Inflammatory macrophage (primary cell): Measurements from ENCODE around the gene MEGF6.

Experiments
- DNase-seq, 2 donors: peaks; one replicate each; pipeline ENCODE4 v3.0.0-alpha.2; 2020 to 2022

MEGF6 gene

DNA sequence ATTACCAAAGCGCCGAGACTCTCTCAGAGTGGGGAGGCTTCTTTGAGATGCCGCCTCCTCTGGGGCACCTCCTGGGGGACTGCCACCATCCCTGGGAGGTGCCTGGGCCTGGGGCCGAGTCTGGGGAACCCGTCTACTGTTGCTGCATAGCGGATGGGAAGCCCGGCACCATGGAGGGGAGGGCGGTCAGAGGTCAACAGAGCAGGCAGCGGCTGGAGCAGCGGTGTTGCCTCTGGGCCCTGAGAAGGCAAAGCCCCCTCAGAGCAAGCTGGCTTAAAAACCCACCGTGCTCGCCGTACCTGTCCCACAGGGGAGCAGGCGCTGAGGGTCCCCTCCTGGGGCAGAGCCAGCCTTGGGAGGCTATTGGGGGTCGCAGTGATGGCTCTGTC lies 94.8 kb downstream of the MEGF6 start:
- DNase-seq, result no peak

- no peak for DNase-seq
Observed at GRCh38 chr1:3515774-3516480, 95.4 kb downstream of the MEGF6 start.

GRCh38 chr1:3515272-3515671 lies 96.0 kb downstream of the MEGF6 start:
- DNase-seq, result no peak

GRCh38 chr1:3514404-3514803 lies 96.9 kb downstream of the MEGF6 start:
- no peak for DNase-seq

GRCh38 chr1:3511856-3512255 lies 99.5 kb downstream of the MEGF6 start:
- no peak for DNase-seq

DNA sequence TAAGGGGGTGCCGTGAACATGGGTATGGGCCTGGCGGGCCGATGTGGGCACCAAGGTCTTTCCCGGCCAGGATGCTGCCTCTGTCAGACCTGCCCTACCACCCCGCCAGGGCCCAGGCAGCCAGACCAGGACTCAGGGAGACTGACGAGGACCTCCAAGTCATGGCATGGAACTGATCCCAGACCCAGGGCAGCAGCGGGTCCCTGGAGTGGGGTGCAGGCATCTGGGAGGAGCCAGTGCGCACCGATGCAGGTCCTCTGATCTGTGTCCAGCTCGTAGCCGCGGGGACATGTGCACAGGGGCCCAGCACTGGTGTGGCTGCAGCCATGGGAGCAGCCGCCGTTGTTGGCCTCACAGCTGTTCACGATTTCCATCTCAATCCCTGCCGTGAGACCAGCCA lies 100.0 kb downstream of the MEGF6 start:
- no peak for DNase-seq

GRCh38 chr1:3510956-3511250 lies 100.4 kb downstream of the MEGF6 start:
- no peak for DNase-seq

DNA sequence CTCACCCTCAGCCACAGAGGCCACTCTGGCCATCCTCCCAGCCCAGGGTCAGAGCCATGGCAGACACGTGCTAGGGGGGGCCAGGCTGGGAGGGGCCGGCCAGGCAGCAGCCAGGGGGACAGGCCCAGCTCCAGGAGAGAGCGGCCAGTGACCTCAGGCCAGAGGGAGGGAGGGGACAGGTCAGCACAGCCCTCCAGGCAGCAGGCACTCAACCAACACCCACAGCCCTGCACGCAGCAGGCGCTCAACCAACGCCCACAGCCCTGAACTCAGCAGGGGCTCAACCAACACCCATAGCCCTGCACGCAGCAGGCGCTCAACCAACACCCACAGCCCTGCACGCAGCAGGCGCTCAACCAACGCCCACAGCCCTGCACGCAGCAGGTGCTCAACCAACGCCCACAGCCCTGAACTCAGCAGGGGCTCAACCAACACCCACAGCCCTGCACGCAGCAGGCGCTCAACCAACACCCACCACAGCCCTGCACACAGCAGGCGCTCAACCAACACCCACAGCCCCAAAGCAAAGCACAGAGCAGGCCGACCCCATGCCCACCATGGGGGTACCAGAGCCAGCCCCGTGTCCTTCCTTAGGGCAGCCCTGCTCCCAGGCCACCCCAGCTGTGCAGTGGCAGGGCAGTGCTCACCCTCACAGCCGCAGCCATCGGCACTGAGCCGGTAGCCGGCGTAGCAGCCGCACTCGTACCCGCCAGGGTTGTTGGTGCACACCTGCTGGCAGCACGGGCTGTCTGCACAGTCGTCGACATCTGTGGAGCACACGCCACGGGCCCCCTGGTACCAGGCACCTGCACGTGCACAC lies 101.0 kb downstream of the MEGF6 start:
- DNase-seq, result no peak

GRCh38 chr1:3509721-3510120 lies 101.6 kb downstream of the MEGF6 start:
- DNase-seq, result no peak

DNA sequence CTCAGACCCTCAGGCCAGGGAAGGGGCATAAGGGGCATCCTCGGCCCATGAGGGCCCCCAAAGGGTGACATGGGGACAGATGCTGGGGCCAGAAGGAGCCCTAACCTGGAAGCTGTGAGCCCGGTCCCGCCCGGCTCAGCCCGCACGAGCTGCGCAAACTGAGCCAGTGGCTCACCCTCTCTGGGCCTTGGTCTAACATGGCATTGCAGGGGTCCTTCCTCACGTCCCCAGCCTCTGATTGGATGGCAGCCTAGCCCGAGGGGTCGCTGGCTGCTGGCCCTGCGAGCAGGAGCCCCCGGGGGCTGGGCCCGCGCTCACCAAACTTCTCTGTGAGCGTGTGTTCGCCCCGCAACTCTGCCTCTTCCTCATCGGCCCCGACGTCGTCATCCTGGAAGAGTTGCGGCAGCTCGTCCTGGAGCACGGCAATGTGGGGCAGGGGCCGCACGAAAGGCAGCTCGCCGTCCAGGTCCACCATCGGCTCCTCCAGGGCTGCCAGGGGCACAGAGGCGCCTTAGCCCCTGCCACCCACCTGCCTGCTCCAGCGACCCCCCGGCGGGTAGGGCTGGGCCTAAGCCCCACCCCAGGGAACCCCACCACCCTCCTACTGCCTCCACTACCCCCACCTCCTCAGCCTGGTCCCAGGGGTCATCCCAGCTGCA lies 102.4 kb downstream of the MEGF6 start:
- no peak for DNase-seq

- no peak for DNase-seq
Observed at GRCh38 chr1:3507636-3508275, 103.6 kb downstream of the MEGF6 start.

DNA sequence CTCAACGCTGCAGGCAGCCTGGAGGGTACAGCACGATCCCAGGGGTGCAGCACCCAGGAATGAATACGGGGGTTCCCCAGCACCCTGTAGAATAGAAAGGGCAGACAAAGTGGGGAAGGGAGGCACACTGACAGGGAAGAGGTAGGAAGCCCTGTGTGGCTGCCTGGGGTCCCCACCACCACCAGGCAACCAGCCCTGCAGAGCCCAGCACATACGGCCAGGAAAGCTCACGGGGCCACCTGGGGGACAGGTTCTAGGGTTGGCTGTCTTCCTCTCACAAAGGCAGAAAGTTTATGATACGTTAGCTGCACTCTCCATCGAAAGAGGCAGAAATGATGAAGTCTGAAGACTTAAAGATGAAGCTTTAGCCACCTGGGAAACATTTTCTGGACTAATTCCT lies 104.4 kb downstream of the MEGF6 start:
- DNase-seq, result no peak

DNA sequence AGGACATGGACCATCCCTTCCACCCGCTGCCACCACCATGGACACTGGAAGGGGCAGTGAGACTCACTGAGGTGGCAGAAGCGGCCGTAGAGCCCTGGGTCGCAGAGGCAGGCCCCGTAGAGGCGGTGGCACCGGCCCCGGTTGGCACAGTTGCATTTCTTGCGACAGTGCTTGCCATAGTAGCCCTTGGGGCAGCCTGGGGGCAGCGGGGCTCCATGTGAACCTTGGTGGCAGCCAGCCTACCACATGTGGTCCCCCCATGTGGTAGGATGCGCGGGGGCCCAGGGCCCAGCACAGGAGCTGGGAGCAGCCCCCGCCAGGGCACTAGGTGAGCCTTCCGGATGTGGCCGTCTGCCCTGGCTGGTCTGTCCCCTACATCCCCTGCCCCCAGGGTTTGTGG lies 105.3 kb downstream of the MEGF6 start:
- DNase-seq, result no peak

DNA sequence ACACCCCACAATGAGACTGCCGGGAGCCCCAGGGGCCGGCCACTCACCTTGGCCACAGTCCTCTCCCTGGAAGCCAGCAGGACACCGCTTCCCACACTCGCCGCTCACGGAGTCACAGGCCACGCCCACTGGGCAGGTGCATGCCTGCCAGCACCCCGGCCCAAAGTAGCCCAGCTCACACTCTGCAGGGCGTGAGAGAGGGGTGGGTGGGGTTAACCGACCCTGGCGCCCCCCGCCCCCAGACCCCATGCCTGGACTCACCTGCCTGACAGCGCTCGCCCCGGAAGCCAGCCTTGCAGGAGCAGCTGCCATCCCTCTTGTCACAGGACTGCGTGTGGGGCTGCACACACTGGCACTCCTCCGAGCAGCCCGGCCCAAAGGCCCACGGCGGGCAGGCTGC lies 106.1 kb downstream of the MEGF6 start:
- no peak for DNase-seq

DNA sequence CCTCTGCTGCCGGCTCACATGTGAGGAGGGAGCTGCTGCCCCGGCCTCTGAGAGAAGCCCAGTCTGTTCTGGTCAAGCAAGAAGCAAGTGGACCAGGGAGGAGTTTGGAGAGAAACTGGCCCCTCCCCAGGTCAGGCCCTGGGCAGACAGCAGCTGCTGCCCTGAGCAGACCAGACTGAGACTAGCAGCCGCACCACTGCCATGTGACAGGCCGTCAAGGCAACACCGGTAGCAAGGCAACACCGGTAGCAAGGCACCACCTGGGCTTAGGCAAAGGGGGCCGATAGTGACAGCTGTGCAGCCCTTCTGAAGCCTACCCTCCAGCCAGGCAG lies 106.5 kb downstream of the MEGF6 start:
- no peak for DNase-seq

DNA sequence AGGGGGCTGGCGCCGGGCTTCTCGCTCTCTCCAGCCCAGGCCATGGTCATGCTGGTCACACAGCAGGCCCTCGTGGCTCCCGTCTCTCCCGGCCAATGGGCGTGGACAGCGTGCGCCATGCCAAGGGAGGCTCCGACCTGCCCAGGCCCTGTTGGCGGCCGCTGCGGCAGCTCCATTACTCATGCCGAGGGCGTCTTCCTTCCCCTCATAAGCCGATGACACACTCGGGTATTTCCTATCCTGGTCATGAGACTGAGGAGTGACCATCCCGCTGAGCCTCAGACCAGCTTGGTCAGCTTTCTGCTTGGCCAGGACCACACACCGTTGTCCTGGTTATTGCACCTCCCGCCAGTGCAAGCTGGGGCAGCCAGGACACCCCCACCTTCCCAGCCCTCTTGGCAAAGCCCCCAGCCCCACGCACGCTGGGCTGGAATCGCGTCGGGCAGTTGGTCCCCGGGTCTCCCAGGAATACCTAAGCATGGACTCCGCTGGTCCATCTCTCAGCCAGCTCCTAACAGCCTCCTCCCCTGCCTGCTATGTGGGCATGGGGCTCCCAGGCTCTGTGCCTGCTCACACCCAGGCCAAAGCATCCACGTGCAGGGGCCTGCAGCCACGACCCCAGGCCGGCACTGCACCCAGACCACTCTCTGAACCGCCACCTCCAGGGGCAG lies 107.0 kb downstream of the MEGF6 start:
- peak; percentile 44 to 76 for DNase-seq

- no peak for DNase-seq
Observed at GRCh38 chr1:3503525-3503886, 107.8 kb downstream of the MEGF6 start.

GRCh38 chr1:3502641-3503524 lies 108.4 kb downstream of the MEGF6 start:
- no peak for DNase-seq

DNA sequence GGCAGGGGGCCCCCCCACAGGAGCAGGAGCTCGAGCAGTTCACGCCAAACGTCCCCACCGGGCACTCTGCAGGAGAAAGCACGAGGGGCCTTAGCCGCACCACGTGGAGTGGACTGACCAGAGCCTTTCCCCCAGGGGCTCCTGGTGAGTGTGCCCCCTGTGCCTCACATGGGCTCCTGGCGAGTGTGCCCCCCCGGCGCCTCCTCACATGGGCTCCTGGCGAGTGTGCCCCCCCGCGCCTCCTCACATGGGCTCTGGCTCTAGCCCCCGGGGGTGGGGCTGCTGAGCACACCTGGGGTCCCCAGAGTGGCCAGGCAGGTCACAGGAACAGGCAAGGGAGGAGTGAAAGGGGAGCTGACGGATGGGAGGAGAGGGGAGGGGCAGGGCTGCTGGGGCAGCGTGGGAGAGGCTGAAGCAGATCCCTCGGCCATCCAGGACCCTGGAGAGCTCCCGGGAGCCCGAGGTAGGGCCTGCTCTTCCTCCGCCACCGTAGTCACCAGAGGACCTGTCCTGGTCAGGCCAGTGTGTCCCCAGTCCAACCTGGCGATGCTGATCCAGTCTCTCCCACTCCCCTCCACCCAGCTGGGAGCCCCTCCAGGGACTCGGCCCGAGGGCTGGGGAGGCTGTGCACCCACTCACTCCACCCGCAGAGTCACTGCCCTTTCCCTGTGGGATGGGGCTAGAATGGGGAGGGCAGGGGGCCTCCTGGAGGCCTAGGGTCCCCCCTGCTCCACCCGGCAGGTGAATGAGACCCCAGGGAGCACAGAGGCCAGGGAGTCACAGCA lies 109.3 kb downstream of the MEGF6 start:
- DNase-seq, result peak in 1 of 2 donors; percentile 8

DNA sequence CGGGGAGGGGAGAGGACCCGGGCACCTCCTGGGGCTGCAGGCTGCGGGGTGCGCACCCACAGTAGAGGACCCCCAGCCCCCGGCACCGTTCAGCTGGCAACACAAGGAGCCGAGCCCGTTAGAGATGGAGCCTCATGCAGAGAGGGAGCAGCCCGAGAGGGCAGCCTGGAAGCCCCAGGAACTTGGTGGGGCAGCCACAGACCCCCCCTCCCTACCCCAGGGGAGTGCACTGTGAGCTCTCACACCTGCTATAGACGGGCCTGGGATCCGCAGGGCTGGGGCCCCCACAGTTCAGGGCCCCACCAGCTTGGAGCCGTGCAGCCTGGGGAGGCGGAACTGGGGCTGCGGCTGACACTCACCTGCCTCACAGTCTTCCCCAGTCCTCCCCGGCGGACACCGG lies 109.9 kb downstream of the MEGF6 start:
- no peak for DNase-seq

DNA sequence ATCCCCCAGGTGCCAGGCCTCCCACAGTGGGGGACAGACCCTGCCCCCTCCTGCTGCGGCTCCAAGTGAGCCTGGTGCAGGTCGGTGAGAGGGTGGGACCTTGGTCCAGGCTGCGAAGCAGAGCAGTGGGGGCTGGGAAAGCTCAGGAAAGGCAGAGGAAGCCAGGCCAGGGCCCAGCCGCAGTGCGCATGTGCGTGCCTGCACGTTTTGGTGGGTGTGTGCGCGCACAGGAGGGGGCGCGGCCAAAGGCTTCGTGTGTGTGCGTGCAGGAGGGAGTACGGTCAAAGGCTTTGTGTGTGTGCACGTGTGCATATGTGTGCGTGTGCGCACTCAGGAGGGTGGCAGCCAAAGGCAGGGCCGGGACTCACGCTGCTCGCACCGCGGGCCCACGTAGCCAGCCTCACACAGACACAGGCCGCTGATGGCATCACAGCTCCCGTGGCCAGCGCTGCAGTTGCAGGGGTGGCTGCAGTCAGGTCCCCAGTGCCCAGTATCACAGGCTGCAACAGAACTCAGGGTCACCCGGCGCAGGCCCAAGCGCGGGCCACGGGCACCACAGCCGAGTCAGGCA lies 111.0 kb downstream of the MEGF6 start:
- no peak for DNase-seq
